Measurements from ENCODE around the gene KCNQ1. TPM values are rescaled to one million over a fixed set of nuclear protein-coding genes. Genes with fewer than 3 reads are reported as not detected.

Gene KCNQ1
- polyA plus RNA-seq, 1 of the 3 experiments (the other 2 are of a cell fraction), result 0.05 TPM

- no peak overlapping the region for H3K9ac ChIP-seq
- H3K27me3 ChIP-seq (ENCODE audit: insufficient read depth), result no peaks in the 10 kb centered on the region
- no peaks in the 10 kb centered on the region for H3F3A ChIP-seq (replicated peaks; ENCODE audit: insufficient read depth)
- H3K79me2 ChIP-seq (ENCODE audit: insufficient read depth), result no peaks in the 10 kb centered on the region
- no peak overlapping the region for H2AFZ ChIP-seq (ENCODE audit: low read depth)
- no peak for DNase-seq
- no peaks in the 10 kb centered on the region for H3K9me2 ChIP-seq
- H3K27ac ChIP-seq (ENCODE audit: low read depth in 2 of 2, low read length in 1 of 2), result no peak overlapping the region
- no peak overlapping the region for H3K4me2 ChIP-seq
- POLR2A ChIA-PET, result interaction anchor here (1.6 kb wide), 1 partner anchor 11 kb away, joined by 4 read pairs; no protein-coding TSS in a partner anchor
- peaks cover 0 to 5% of the 10 kb centered on the region in 2 experiments for H3K36me3 ChIP-seq (replicated peaks in 1 of 2; ENCODE audit: control insufficient read depth in 1 of 2, insufficient read depth in 2 of 2, low read length in 1 of 2)
- H3K4me3 ChIP-seq (ENCODE audit: low read depth in 2 of 2, low read length in 1 of 2), result no peak overlapping the region
- H3K9me3 ChIP-seq, result 0 out of 2 replicates have a peak, but pooled peaks cover 4% of the 10 kb centered on the region
- H3K4me1 ChIP-seq (ENCODE audit: control insufficient read depth in 1 of 2, insufficient read depth in 2 of 2, low read depth in 1 of 2, low read length in 1 of 2), result peaks cover 0 to 10% of the 10 kb centered on the region in 2 experiments; a peak in 1 of 4 replicates
- TF ChIP-seq USF1 (IDR thresholded peaks at IDR 0.05; ENCODE audit: borderline replicate concordance, low read depth), result no peak
- TF ChIP-seq EP300 (IDR thresholded peaks at IDR 0.05; ENCODE audit: borderline replicate concordance in 1 of 2, low read depth in 1 of 2, low read length in 1 of 2), result no peak
- no peak for TF ChIP-seq RAD21 (IDR thresholded peaks at IDR 0.05; ENCODE audit: low read length)
- no peak for TF ChIP-seq PBX3 (IDR thresholded peaks at IDR 0.05)
- no peak for TF ChIP-seq REST (IDR thresholded peaks at IDR 0.05; ENCODE audit: low read depth, low read length)
- H4K20me1 ChIP-seq (ENCODE audit: insufficient read depth), result no peaks in the 10 kb centered on the region
- CTCF ChIA-PET, result interaction anchor here (0.7 kb wide), 1 partner anchor 131 kb away, joined by 4 read pairs; no protein-coding TSS in a partner anchor
These were observed 219.1 kb downstream of the KCNQ1 start for GRCh38 chr11:2663915-2664314.

- H3F3A ChIP-seq (replicated peaks; ENCODE audit: insufficient read depth), result no peaks in the 10 kb centered on the region
- peaks cover 0 to 5% of the 10 kb centered on the region in 2 experiments for H3K36me3 ChIP-seq (replicated peaks in 1 of 2; ENCODE audit: control insufficient read depth in 1 of 2, insufficient read depth in 2 of 2, low read length in 1 of 2)
- POLR2A ChIA-PET, result interaction anchor here (1.6 kb wide), 1 partner anchor 11 kb away, joined by 4 read pairs; no protein-coding TSS in a partner anchor
- H3K9me3 ChIP-seq, result 0 out of 2 replicates have a peak, but pooled peaks cover 4% of the 10 kb centered on the region
- no peaks in the 10 kb centered on the region for H4K20me1 ChIP-seq (ENCODE audit: insufficient read depth)
- no peak overlapping the region for H3K4me2 ChIP-seq
- WGBS (ENCODE audit: low lambda C conversion rate), result 50% methylated on average over 2 of the region's 9 CpGs
- no peaks in the 10 kb centered on the region for H3K27me3 ChIP-seq (ENCODE audit: insufficient read depth)
- no peak for DNase-seq
- no peak overlapping the region for H3K27ac ChIP-seq (ENCODE audit: low read depth in 2 of 2, low read length in 1 of 2)
- H2AFZ ChIP-seq (ENCODE audit: low read depth), result no peak overlapping the region
- no peak overlapping the region for H3K4me3 ChIP-seq (ENCODE audit: low read depth in 2 of 2, low read length in 1 of 2)
- no peaks in the 10 kb centered on the region for H3K79me2 ChIP-seq (ENCODE audit: insufficient read depth)
- H3K4me1 ChIP-seq (ENCODE audit: control insufficient read depth in 1 of 2, insufficient read depth in 2 of 2, low read depth in 1 of 2, low read length in 1 of 2), result peaks cover 0 to 15% of the 10 kb centered on the region in 2 experiments; a peak in 1 of 4 replicates
- no peak overlapping the region for H3K9ac ChIP-seq
- no peaks in the 10 kb centered on the region for H3K9me2 ChIP-seq
- CTCF ChIA-PET, result interaction anchor here (0.7 kb wide), 1 partner anchor 131 kb away, joined by 4 read pairs; no protein-coding TSS in a partner anchor
- TF ChIP-seq RFX5 (IDR thresholded peaks at IDR 0.05; ENCODE audit: low read length), result no peak
These were observed 219.6 kb downstream of the KCNQ1 start for GRCh38 chr11:2664376-2664775.

Data from SK-N-SH (cell line).